ENCODE data around the gene ZNF287. TPM values are rescaled to one million over a fixed set of nuclear protein-coding genes. Genes with fewer than 3 reads are reported as not detected.

Gene ZNF287
- total and polyA plus RNA-seq, 10 of the 15 experiments (the other 5 are each of a cell fraction or from before 2014, with no cell fraction given): 1.9 to 15.5 (median 4.0) TPM

DNA sequence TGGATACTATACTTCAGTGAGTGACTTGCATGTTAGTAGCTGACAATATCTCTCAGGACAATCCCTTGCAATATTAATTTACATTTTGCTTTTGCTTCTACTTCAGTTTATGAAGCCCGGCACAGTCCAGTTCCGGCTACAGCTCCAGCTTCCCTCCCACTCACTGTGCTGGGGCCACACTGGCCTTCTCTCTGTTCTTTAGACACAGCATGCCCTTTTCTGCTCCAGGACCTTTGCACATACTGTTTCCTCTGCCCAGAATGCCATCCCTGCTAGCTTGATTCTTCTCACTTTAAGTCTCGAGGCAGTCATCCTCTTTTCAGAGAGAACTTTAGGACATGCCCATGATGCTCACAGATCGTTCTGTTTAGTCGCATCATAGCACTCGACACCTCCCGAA lies 51.5 kb downstream of the ZNF287 start:
- intact Hi-C loops (cut with micrococcal nuclease; ENCODE audit: unreplicated experiment): no loop called here
- 63% methylated on average over 7 of the region's 7 CpGs for WGBS (ENCODE audit: insufficient coverage, insufficient replicate concordance, low lambda C conversion rate, missing lambda C conversion rate)
- ATAC-seq (no peak), DNase-seq (ENCODE audit: low read depth, low spot score) (no peak), FAIRE-seq (no peak)
- H3K4me3 ChIP-seq: no peak overlapping the region
- H3K36me3 ChIP-seq (ENCODE audit: control insufficient read depth in 2 of 2, insufficient read depth in 2 of 2, low read length in 1 of 2): no peaks in the 10 kb centered on the region
- ChIA-PET POLR2A (no interaction called here), SMC1A (ENCODE audit: uncharacterized antibody, unreplicated experiment) (interaction anchor here (0.6 to 7.1 kb wide), 3 partner anchors 22 to 153 kb away, joined by 3 to 103 read pairs (median 3); no protein-coding TSS in a partner anchor), CTCF (interaction anchor here (0.6 to 8.0 kb wide), 4 partner anchors 22 to 228 kb away, joined by 3 to 152 read pairs (median 42); no protein-coding TSS in a partner anchor), RAD21 (ENCODE audit: unreplicated experiment) (no interaction called here)
- H3K9ac ChIP-seq (ENCODE audit: control insufficient read depth, insufficient read depth, low read length): no peak overlapping the region
- no peaks in the 10 kb centered on the region for H4K20me1 ChIP-seq (ENCODE audit: control insufficient read depth, insufficient read depth)
- BruUV-seq (replicated peaks): no TSS peak
- no peaks in the 10 kb centered on the region for H3K79me2 ChIP-seq (ENCODE audit: control insufficient read depth, insufficient read depth, low read length)
- no peaks in the 10 kb centered on the region for H3K9me3 ChIP-seq (replicated peaks; ENCODE audit: control insufficient read depth, insufficient read depth, low read length)
- H3K27ac ChIP-seq (ENCODE audit: control insufficient read depth, insufficient read depth): no peak overlapping the region
- no peak overlapping the region for H3K4me2 ChIP-seq (ENCODE audit: control insufficient read depth, insufficient read depth)
- TF ChIP-seq CEBPZ (IDR thresholded peaks at IDR 0.05; ENCODE audit: low read depth, low read length): no peak
- no peak for TF ChIP-seq RB1 (IDR thresholded peaks at IDR 0.05; ENCODE audit: borderline replicate concordance)
- no peak for TF ChIP-seq IKZF2 (IDR thresholded peaks at IDR 0.05)
- TF ChIP-seq BRCA1 (IDR thresholded peaks at IDR 0.05; ENCODE audit: low read depth, low read length): no peak
- no peaks in the 10 kb centered on the region for H3K27me3 ChIP-seq (replicated peaks in 1 of 2; ENCODE audit: control insufficient read depth in 2 of 2, insufficient read depth in 2 of 2, low read length in 1 of 2)
- no peak overlapping the region for H2AFZ ChIP-seq (ENCODE audit: control insufficient read depth, low read depth, low read length)
- no peaks in the 10 kb centered on the region for H3K4me1 ChIP-seq (ENCODE audit: control insufficient read depth, insufficient read depth, low read length)
- in situ Hi-C loops (cut with MboI): no loop called here

Measured in GM12878 (cell line).